H9 (cell line): ENCODE data around the gene CLTCL1. TPM values are rescaled to one million over a fixed set of nuclear protein-coding genes. Genes with fewer than 3 reads are reported as not detected.

Source experiments
- DNase-seq: peaks from one replicate; pipeline ENCODE4 v3.0.0-alpha.2; 2017
- H2AFZ ChIP-seq: one replicate; pipeline ENCODE4 v1.6.1; 2013; ENCODE audit warnings: mild to moderate bottlenecking, low read length, control low read depth, moderate library complexity
- H2AK5ac ChIP-seq: 2 replicates; pipeline ENCODE4 v1.6.1; 2013; ENCODE audit warnings: low read length, control low read depth, mixed read lengths; ENCODE audit not compliant: insufficient read length
- H2BK120ac ChIP-seq: one replicate; pipeline ENCODE4 v1.6.1; 2013; ENCODE audit warnings: low read depth, mild to moderate bottlenecking, low read length, control low read depth, inconsistent platforms; ENCODE audit not compliant: poor library complexity, severe bottlenecking
- H2BK12ac ChIP-seq: 2 replicates; pipeline ENCODE4 v1.6.1; 2013; ENCODE audit warnings: low read length, control low read depth, mixed read lengths, low read depth; ENCODE audit not compliant: insufficient read length
- H2BK15ac ChIP-seq: 2 replicates; pipeline ENCODE4 v1.6.1; 2013; ENCODE audit warnings: low read depth, low read length, control low read depth
- H2BK20ac ChIP-seq: one replicate; pipeline ENCODE4 v1.6.1; 2013; ENCODE audit warnings: low read depth, mild to moderate bottlenecking, low read length, control low read depth, inconsistent platforms; ENCODE audit not compliant: poor library complexity, severe bottlenecking
- H2BK5ac ChIP-seq: 2 replicates; pipeline ENCODE4 v1.6.1; 2013; ENCODE audit warnings: low read length, control low read depth, mixed read lengths; ENCODE audit not compliant: insufficient read length
- H3K14ac ChIP-seq: 2 replicates; pipeline ENCODE4 v1.6.1; 2013; ENCODE audit warnings: low read length, control low read depth; ENCODE audit not compliant: insufficient read depth
- H3K18ac ChIP-seq: 2 replicates; pipeline ENCODE4 v1.6.1; 2013; ENCODE audit warnings: low read depth, mild to moderate bottlenecking, mixed read lengths, low read length, control low read depth; ENCODE audit not compliant: insufficient read length
- H3K23ac ChIP-seq: 2 replicates; pipeline ENCODE4 v1.6.1; 2013; ENCODE audit warnings: low read length, control low read depth, mixed read lengths, low read depth; ENCODE audit not compliant: insufficient read length
- H3K23me2 ChIP-seq: 2 replicates; pipeline ENCODE4 v1.6.1; 2013; ENCODE audit warnings: low read depth, mild to moderate bottlenecking, mixed read lengths, low read length, control low read depth; ENCODE audit not compliant: insufficient read length, poor library complexity, severe bottlenecking
- H3K27ac ChIP-seq: 2 replicates; pipeline ENCODE4 v1.5.1; 2013; ENCODE audit warnings: low read length, control low read depth, mixed read lengths, low read depth; ENCODE audit not compliant: insufficient read length
- H3K27me3 ChIP-seq: 2 replicates; pipeline ENCODE4 v1.6.1; 2013; ENCODE audit warnings: low read length, control low read depth, inconsistent platforms; ENCODE audit not compliant: insufficient read depth
- H3K4ac ChIP-seq: 2 replicates; pipeline ENCODE4 v1.6.1; 2013; ENCODE audit warnings: low read depth, mild to moderate bottlenecking, control low read depth, inconsistent platforms, low read length, moderate library complexity
- H3K4me1 ChIP-seq: 2 replicates; pipeline ENCODE4 v1.6.1; 2013; ENCODE audit warnings: low read length, control low read depth, inconsistent platforms; ENCODE audit not compliant: insufficient read depth
- H3K4me2 ChIP-seq: 2 replicates; pipeline ENCODE4 v1.6.1; 2013; ENCODE audit warnings: low read length, control low read depth, mixed read lengths; ENCODE audit not compliant: insufficient read length, insufficient read depth
- H3K56ac ChIP-seq: 2 replicates; pipeline ENCODE4 v1.6.1; 2013; ENCODE audit warnings: low read depth, mild to moderate bottlenecking, mixed read lengths, low read length, control low read depth; ENCODE audit not compliant: insufficient read length
- H3K79me1 ChIP-seq: 2 replicates; pipeline ENCODE4 v1.6.1; 2013; ENCODE audit warnings: low read depth, mild to moderate bottlenecking, moderate library complexity, low read length, control low read depth, inconsistent platforms; ENCODE audit not compliant: insufficient read depth, poor library complexity, severe bottlenecking
- H3K79me2 ChIP-seq: 2 replicates; pipeline ENCODE4 v1.6.1; 2013; ENCODE audit warnings: low read length, control low read depth, inconsistent platforms; ENCODE audit not compliant: insufficient read depth
- H3K9ac ChIP-seq: 2 replicates; pipeline ENCODE4 v1.6.1; 2013; ENCODE audit warnings: low read length, control low read depth, mixed read lengths; ENCODE audit not compliant: insufficient read length; ENCODE audit errors: extremely low read depth
- H3K9me3 ChIP-seq: one replicate; pipeline ENCODE4 v1.6.1; 2013; ENCODE audit warnings: low read depth, low read length, inconsistent platforms; ENCODE audit not compliant: control insufficient read depth
- H3T11ph ChIP-seq: one replicate; pipeline ENCODE4 v1.6.1; 2013; ENCODE audit warnings: mild to moderate bottlenecking, low read length, control low read depth, inconsistent platforms
- H4K20me1 ChIP-seq: one replicate; pipeline ENCODE4 v1.6.1; 2013; ENCODE audit not compliant: control insufficient read depth, insufficient read length, insufficient read depth
- H4K5ac ChIP-seq: 2 replicates; pipeline ENCODE4 v1.6.1; 2013; ENCODE audit warnings: low read depth, mild to moderate bottlenecking, mixed read lengths, low read length, control low read depth; ENCODE audit not compliant: insufficient read length
- H4K8ac ChIP-seq: replicated peaks from 2 replicates; pipeline ENCODE4 v1.6.1; 2013; ENCODE audit warnings: low read length, control low read depth, mixed read lengths, low read depth; ENCODE audit not compliant: insufficient read length
- H4K91ac ChIP-seq: 2 replicates; pipeline ENCODE4 v1.6.1; 2013; ENCODE audit warnings: low read depth, mild to moderate bottlenecking, moderate library complexity, mixed read lengths, low read length, control low read depth; ENCODE audit not compliant: insufficient read length
- H3K27ac Mint-ChIP-seq, 3 experiments: 2 replicates in 2 of 3; 3 replicates in 1 of 3; pipeline ENCODE4 v1.8.0; 2020 to 2021; ENCODE audit warnings: mixed read lengths in 3 of 3, mild to moderate bottlenecking in 1 of 3, moderate library complexity in 1 of 3
- H3K27me3 Mint-ChIP-seq: 2 replicates; pipeline ENCODE4 v1.8.0; 2021; ENCODE audit warnings: low read depth, mild to moderate bottlenecking, moderate library complexity, mixed read lengths
- H3K36me3 Mint-ChIP-seq, 3 experiments: 2 replicates in 2 of 3; 3 replicates in 1 of 3; pipeline ENCODE4 v1.8.0; 2020 to 2021; ENCODE audit warnings: low read depth in 3 of 3, mixed read lengths in 3 of 3; ENCODE audit not compliant: insufficient read depth in 1 of 3
- H3K4me1 Mint-ChIP-seq, 2 experiments: 2 replicates each; pipeline ENCODE4 v1.8.0; 2020; ENCODE audit warnings: mixed read lengths in 2 of 2
- H3K4me3 Mint-ChIP-seq, 2 experiments: 2 replicates in 1 of 2; 3 replicates in 1 of 2; pipeline ENCODE4 v1.8.0; 2020 to 2021; ENCODE audit warnings: mild to moderate bottlenecking in 2 of 2, mixed read lengths in 2 of 2, moderate library complexity in 1 of 2
- H3K9me3 Mint-ChIP-seq, 2 experiments: 2 replicates in 1 of 2; 3 replicates in 1 of 2; pipeline ENCODE4 v1.8.0; 2020; ENCODE audit warnings: mild to moderate bottlenecking in 2 of 2, mixed read lengths in 2 of 2, moderate library complexity in 1 of 2
- WGBS: extraction: QIAGEN DNeasy Blood & Tissue Kit; methylation state at CpG from one replicate; pipeline ENCODE4 v1.1.7; 2013; ENCODE audit warnings: missing lambda C conversion rate, low lambda C conversion rate, mixed read lengths; ENCODE audit not compliant: insufficient read length; ENCODE audit errors: extremely low coverage; 5-methylcytosine and 5-hydroxymethylcytosine counted together
- total RNA-seq: library from RNA; stranded (reverse); gene quantifications from 2 replicates; pipeline ENCODE4 v1.2.1, GENCODE V29; 2021
- TF ChIP-seq, protein P1 (sequence below): fragments of 200-600 bp; sonication (generic); conservative IDR thresholded peaks from 3 replicates; pipeline ENCODE4 v1.8.0; 2021; ENCODE audit warnings: antibody characterized with exemption, mild to moderate bottlenecking

CLTCL1 gene
- total RNA-seq, 1 experiment from 2014 or later = 11.1 TPM

DNA sequence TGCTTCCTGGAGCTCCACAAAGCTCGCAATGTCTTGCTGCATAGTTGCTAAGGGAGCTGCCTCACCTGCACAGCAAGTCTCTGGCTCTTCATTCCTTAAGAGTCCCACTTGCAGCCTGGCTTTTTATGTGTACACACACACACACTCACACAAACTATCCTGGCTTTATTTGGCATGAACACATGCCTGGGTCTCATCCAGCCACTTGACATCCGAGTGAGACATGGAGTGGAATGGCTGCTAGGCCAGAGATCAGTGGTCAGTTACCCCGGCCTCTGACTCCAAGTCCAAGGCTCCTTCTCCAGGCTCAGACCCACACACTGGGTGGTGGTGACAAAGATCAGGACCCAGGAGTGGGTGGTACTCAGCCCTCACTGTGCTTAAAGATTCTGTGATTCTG, 37.9 kb upstream of the CLTCL1 start:
- Histone ChIP-seq H2AFZ (no peak overlapping the region), H4K5ac (no peak overlapping the region), H2BK12ac (no peak overlapping the region), H4K20me1 (no peaks in the 10 kb centered on the region), H2BK5ac (no peak overlapping the region), H3K23me2 (no peaks in the 10 kb centered on the region), H4K8ac (no peak overlapping the region), H3K4ac (no peak overlapping the region), H3K56ac (no peak overlapping the region), H2BK20ac (no peak overlapping the region), H2BK15ac (no peak overlapping the region), H3T11ph (no peak overlapping the region), H3K4me2 (no peak overlapping the region), H3K79me1 (no peaks in the 10 kb centered on the region), H3K18ac (no peak overlapping the region), H3K79me2 (no peaks in the 10 kb centered on the region), H2AK5ac (no peak overlapping the region), H2BK120ac (no peak overlapping the region), H3K27me3 (no peaks in the 10 kb centered on the region), H3K23ac (no peak overlapping the region), H3K9ac (no peak overlapping the region), H3K27ac (no peak overlapping the region), H4K91ac (no peak overlapping the region), H3K9me3 (no peaks in the 10 kb centered on the region), H3K14ac (no peak overlapping the region), H3K4me1 (no peaks in the 10 kb centered on the region)
- peaks cover 34 to 52% (median 47%) of the 10 kb centered on the region in 3 experiments for H3K36me3 Mint-ChIP-seq
- no peaks in the 10 kb centered on the region; the same call in 1 of the 2 replicates for H3K27me3 Mint-ChIP-seq
- H3K9me3 Mint-ChIP-seq = peaks cover 5 to 15% of the 10 kb centered on the region in 2 experiments
- WGBS = no CpG with 5 or more reads among the region's 3 CpGs
- H3K27ac Mint-ChIP-seq = no peak overlapping the region
- DNase-seq = no peak
- no peak overlapping the region for H3K4me3 Mint-ChIP-seq
- TF ChIP-seq, protein P1, sequence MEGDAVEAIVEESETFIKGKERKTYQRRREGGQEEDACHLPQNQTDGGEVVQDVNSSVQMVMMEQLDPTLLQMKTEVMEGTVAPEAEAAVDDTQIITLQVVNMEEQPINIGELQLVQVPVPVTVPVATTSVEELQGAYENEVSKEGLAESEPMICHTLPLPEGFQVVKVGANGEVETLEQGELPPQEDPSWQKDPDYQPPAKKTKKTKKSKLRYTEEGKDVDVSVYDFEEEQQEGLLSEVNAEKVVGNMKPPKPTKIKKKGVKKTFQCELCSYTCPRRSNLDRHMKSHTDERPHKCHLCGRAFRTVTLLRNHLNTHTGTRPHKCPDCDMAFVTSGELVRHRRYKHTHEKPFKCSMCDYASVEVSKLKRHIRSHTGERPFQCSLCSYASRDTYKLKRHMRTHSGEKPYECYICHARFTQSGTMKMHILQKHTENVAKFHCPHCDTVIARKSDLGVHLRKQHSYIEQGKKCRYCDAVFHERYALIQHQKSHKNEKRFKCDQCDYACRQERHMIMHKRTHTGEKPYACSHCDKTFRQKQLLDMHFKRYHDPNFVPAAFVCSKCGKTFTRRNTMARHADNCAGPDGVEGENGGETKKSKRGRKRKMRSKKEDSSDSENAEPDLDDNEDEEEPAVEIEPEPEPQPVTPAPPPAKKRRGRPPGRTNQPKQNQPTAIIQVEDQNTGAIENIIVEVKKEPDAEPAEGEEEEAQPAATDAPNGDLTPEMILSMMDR = no peak
- no peaks in the 10 kb centered on the region for H3K4me1 Mint-ChIP-seq
